GM12864 (cell line): ENCODE results near the gene GIT1.

ENCODE experiments used
- DNase-seq: peaks from one replicate; pipeline ENCODE4 v3.0.0-alpha.2; 2011; ENCODE audit warnings: low read depth
- H3K4me3 ChIP-seq: 2 replicates; pipeline ENCODE4 v1.5.1; 2011; ENCODE audit warnings: mild to moderate bottlenecking, low read depth, low read length, control low read depth
- CTCF ChIP-seq: IDR thresholded peaks from 2 replicates; pipeline ENCODE4 v1.5.1; 2011; ENCODE audit warnings: low read depth, mild to moderate bottlenecking, moderate library complexity, low read length, control low read depth, inconsistent platforms; ENCODE audit errors: missing control alignments

Gene GIT1

DNA sequence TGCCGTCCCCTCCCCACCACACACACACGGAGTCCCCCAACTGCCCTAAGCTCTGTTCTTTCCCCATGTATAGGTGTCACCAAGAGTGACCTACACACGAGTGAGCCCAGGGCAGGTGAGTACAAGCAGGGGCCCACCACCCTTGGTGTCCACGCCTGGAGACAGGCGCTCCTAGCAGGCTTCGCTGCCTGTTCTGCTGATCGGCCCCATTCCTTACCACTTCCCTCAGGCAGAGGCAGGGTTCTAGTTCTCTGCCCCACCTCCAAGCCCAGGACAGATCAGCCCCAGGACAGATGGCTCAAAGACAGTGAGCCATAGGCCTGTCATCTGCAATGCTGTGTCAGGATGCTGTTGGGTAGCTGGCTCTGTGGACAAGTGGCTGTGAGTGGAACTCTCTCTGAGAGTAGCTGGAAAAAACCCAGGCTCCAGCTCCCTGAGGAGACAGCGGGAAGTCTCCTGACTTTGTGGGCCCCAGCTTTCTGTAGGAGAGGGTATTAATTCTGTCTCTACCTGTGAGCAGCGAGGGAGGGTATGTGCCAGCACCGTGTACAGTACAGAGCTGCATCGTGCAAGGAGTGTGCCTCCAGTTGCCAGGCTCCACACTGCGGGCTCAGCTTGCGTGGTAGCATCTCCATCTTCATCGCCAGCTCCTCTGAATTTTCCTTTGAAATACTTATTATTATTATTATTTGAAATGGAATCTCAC lies 20.1 kb downstream of the GIT1 start:
- peak overlapping the region; percentile 68 for H3K4me3 ChIP-seq

DNA sequence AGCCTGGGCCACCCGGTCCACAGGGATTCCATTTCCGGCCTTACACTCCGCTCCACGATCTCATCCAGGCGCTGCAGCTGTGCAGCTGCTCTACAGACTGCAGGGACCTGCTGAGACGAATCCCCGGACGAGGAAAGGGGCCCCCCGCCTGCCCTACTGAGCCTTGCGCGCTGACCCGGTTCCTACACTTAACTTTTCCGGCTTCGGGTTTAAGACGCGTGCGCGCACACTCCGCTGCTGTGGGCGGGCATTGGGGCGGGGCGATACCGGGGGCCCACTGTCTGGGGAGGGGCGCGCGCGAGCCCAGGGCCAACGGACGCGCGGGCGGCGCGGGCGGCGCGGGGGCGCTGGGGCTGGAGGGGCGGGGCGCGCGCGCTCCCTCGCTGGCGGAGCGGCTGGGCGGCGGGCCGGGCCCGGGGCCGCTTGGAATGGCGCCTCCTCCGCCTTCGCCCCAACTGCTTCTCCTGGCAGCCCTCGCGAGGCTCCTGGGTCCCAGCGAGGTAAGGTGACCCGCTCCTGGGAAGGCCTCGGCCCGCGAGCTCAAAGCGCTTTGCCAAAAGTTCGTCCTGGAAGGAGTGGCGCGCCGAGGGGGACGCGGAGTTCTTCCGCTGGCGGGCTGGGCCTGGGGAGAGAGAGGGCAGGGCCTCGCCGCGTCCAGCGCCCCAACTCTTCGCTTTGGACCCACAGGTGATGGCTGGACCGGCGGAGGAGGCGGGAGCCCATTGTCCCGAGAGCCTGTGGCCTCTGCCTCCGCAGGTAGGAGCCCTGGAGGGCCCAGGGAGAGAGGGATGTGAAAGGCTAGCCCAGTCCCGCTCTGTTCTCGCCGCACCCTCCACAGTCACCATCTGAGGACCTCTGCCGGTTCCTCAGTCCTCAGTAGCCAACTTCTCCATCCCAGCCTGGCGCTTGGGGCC lies 20.9 kb downstream of the GIT1 start, which contains the start of gene TP53I13:
TSS of gene TP53I13 (plus strand) at position 371 of the 914 bp plus-strand sequence. CDS start at position 429, 58 bp downstream.
- peak within 1 kb of the TSS; percentile 68 for H3K4me3 ChIP-seq
- no peak for DNase-seq
- no peak for TF ChIP-seq CTCF

More for the DNA sequence above, 20.1 kb downstream of the GIT1 start:
- no peak for DNase-seq
- TF ChIP-seq CTCF: no peak

- peak; percentile 68 for TF ChIP-seq CTCF
- no peak for DNase-seq
- H3K4me3 ChIP-seq: peak overlapping the region; percentile 65
Measured at GRCh38 chr17:29567554-29568330, 21.7 kb downstream of the GIT1 start.

GRCh38 chr17:29567304-29567553 lies 22.2 kb downstream of the GIT1 start:
- TF ChIP-seq CTCF: no peak
- H3K4me3 ChIP-seq: peak overlapping the region; percentile 65
- no peak for DNase-seq

DNA sequence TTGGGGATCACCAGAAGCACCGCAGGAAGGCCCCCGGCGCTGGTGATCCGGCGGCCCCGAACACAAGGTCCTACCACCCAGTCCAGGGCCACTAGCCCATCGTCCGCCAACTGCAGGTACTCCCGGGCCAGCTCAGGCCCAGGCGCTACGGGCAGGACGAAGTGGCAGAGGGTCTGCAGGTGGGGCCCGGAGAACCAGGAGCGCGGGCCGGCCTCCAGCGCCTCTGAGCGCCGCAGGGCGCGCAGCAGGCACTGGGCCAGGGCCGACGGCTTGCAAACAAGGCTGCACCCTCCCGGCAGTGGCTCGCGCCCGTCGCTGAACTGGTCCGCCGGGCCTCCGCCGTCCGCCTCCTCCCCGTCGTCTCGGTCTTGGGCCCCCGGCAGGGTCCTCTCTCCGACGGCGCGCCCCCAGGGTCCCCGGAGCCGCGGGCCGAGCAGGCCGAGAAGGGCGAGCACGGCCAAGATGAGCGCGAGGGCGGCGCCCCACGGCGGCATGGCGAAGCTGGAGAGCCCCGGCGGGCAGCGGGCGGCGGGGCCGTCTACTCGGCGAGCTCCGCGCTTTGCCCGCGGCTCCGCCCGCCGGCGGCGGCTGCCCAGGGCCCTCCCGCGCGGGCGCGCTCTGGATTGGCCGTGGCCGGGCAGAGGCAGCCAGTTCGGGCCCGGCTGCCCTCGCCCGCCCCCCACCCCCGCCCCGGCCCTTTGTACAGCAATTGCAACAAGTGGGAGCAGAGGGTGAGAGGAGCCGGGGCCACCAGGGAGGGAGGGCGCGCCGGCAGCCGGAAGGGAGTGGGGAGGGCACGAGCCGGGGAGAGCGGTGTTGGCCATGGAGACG lies 22.8 kb downstream of the GIT1 start, which contains the start of gene ABHD15:
TSS of gene ABHD15 (minus strand) at position 565 of the 831 bp plus-strand sequence. CDS start at position 494, 71 bp downstream.
- H3K4me3 ChIP-seq: peak within 1 kb of the TSS; percentile 65
- DNase-seq: no peak
- no peak for TF ChIP-seq CTCF

DNA sequence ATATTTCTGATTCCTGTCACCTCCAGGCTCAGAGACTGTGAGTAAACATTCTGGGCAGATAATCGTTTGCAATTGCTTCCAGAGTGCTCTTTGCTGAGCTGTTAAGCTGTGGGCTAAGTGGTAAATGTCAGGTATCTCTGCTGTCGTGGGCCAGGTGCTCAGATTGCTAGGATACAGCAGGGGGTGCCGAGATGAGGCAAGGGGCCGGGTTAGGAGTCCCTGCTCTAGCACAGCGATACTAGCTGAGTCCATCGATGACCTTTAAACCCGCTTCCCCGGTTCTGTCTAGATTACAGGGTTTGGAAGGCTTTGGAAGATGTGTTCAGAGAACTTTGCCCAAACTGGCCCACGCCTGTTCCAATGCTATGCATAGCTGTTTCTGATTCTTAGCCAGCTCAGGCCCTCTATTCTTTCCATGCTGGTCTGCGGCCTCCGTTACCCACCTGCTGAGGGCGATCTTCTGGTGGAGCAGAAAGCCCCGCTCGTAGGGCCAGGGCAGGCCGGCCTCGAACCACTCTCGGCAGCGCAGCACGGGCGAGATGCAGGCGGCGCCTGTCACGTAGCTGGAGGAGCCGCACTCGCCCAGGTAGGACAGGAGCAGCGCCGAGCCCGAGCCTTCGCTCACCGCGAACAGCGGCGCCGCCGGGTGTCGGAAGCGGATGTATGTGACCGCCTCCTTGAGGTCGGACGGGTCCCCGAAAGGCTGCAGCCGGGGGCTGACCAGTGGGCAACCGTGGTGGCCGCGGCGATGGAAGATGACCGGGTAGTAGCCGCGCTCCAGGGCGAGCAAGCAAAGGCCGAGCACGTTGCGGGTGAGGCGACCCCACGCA lies 23.6 kb downstream of the GIT1 start:
- peak overlapping the region; percentile 65 for H3K4me3 ChIP-seq
- no peak for DNase-seq
- TF ChIP-seq CTCF: peak; percentile 12
